HepG2 (cell line): ENCODE results near the gene NPHP1. TPM values are rescaled to one million over a fixed set of nuclear protein-coding genes. Genes with fewer than 3 reads are reported as not detected.

Experiments
- ARID5B ChIP-seq: IDR thresholded peaks from 2 replicates; pipeline ENCODE4 v1.4.0; 2020; ENCODE audit warnings: mild to moderate bottlenecking, missing genetic modification reagents
- ATF2 ChIP-seq: sonication (generic); formaldehyde crosslinking; IDR thresholded peaks from 2 replicates; pipeline ENCODE4 v1.4.0; 2020; ENCODE audit warnings: missing genetic modification reagents
- CEBPG ChIP-seq: IDR thresholded peaks from 2 replicates; pipeline ENCODE4 v1.6.1; 2016
- FOXC1 ChIP-seq: sonication (generic); formaldehyde crosslinking; IDR thresholded peaks from 2 replicates; pipeline ENCODE4 v1.8.0; 2022; ENCODE audit warnings: mild to moderate bottlenecking, missing genetic modification reagents, borderline replicate concordance
- KLF16 ChIP-seq, 2 experiments: sonication (generic) in 1 of 2; formaldehyde crosslinking in 1 of 2; IDR thresholded peaks; 2 replicates each; pipeline versions ENCODE4 v1.6.1 to v1.8.0; 2016 to 2023; ENCODE audit warnings: missing genetic modification reagents in 2 of 2, missing compliant biosample characterization in 1 of 2
- NFIC ChIP-seq: IDR thresholded peaks from 2 replicates; pipeline ENCODE4 v1.6.1; 2012; ENCODE audit warnings: mild to moderate bottlenecking, low read length, inconsistent platforms
- NR2F1 ChIP-seq, 2 experiments: fragments of 450-650 bp in 1 of 2; formaldehyde crosslinking in 1 of 2; IDR thresholded peaks; 2 replicates each; pipeline versions ENCODE4 v1.5.0 to v1.6.1; 2016 to 2020; ENCODE audit warnings: mild to moderate bottlenecking in 1 of 2, missing compliant biosample characterization in 1 of 2, missing genetic modification reagents in 1 of 2, moderate library complexity in 1 of 2
- PPARG ChIP-seq: conservative IDR thresholded peaks from 2 replicates; pipeline ENCODE4 v1.6.1; 2016; ENCODE audit warnings: missing biosample characterization, missing genetic modification reagents
- SMAD3 ChIP-seq: sonication (generic); formaldehyde crosslinking; IDR thresholded peaks from 2 replicates; pipeline ENCODE4 v1.4.0; 2020; ENCODE audit warnings: missing genetic modification reagents
- TFDP1 ChIP-seq: IDR thresholded peaks from 2 replicates; pipeline ENCODE4 v1.6.1; 2016; ENCODE audit warnings: missing compliant biosample characterization, missing genetic modification reagents, borderline replicate concordance
- TSC22D2 ChIP-seq: sonication (generic); formaldehyde crosslinking; IDR thresholded peaks from 2 replicates; pipeline ENCODE4 v1.5.1; 2020; ENCODE audit warnings: missing genetic modification reagents, mild to moderate bottlenecking, borderline replicate concordance
- YEATS2 ChIP-seq: sonication (generic); formaldehyde crosslinking; IDR thresholded peaks from 2 replicates; pipeline ENCODE4 v1.4.0; 2020; ENCODE audit warnings: missing genetic modification reagents, borderline replicate concordance
- ZNF430 ChIP-seq: sonication (generic); formaldehyde crosslinking; IDR thresholded peaks from 2 replicates; pipeline ENCODE4 v1.9.0; 2021; ENCODE audit warnings: mild to moderate bottlenecking, missing genetic modification reagents
- ZNF501 ChIP-seq: sonication (generic); formaldehyde crosslinking; IDR thresholded peaks from 2 replicates; pipeline ENCODE4 v1.5.1; 2020; ENCODE audit warnings: mild to moderate bottlenecking, moderate library complexity, missing genetic modification reagents
- ZNF7 ChIP-seq: IDR thresholded peaks from 2 replicates; pipeline ENCODE4 v1.6.1; 2016; ENCODE audit warnings: missing biosample characterization, missing genetic modification reagents
- ZNF839 ChIP-seq: sonication (generic); formaldehyde crosslinking; IDR thresholded peaks from 2 replicates; pipeline ENCODE4 v1.4.0; 2020; ENCODE audit warnings: missing genetic modification reagents, mild to moderate bottlenecking, borderline replicate concordance
- ZSCAN9 ChIP-seq: IDR thresholded peaks from 2 replicates; pipeline ENCODE4 v1.6.1; 2016; ENCODE audit warnings: borderline replicate concordance
- polyA plus RNA-seq, 8 experiments: library from polyadenylated mRNA; depleted of rRNA in 3 of 8; stranded (reverse) in 7 of 8; unstranded in 1 of 8; fragments of >200 nt; fragmentation: Illumina TruSeq in 4 of 8; extraction: Trizol in 4 of 8; gene quantifications; 2 replicates each; pipeline versions ENCODE4 v1.2.1 to v1.2.3, GENCODE V29; 2011 to 2016; ENCODE audit warnings: low read depth in 4 of 8, missing spikeins in 1 of 8, mixed read lengths in 1 of 8; ENCODE audit not compliant: insufficient read depth in 1 of 8
- total RNA-seq, 5 experiments: library from RNA; depleted of rRNA; stranded (reverse); fragments of >200 nt; fragmentation: Illumina TruSeq; extraction: Trizol; gene quantifications; 2 replicates each; pipeline ENCODE4 v1.2.3, GENCODE V29; 2016; ENCODE audit warnings: low read depth in 1 of 5
- TF ChIP-seq, protein P1 (sequence below): IDR thresholded peaks from 2 replicates; pipeline ENCODE4 v1.6.1; 2018; ENCODE audit warnings: missing genetic modification reagents
- TF ChIP-seq, protein P2 (sequence below): sonication (generic); formaldehyde crosslinking; IDR thresholded peaks from 2 replicates; pipeline ENCODE4 v1.8.1; 2023; ENCODE audit warnings: mild to moderate bottlenecking, missing genetic modification reagents
- TF ChIP-seq, protein P3 (sequence below): sonication (generic); formaldehyde crosslinking; IDR thresholded peaks from 2 replicates; pipeline ENCODE4 v1.8.1; 2023; ENCODE audit warnings: mild to moderate bottlenecking, missing genetic modification reagents, borderline replicate concordance

The NPHP1 gene
- total and polyA plus RNA-seq, 2 of the 13 experiments (the other 11 are each of a cell fraction or from before 2014, with no cell fraction given), result 2.7 to 4.8 TPM

- TF ChIP-seq NFIC (peak; percentile 45; the same call in 1 of the 2 replicates), TSC22D2 (CRISPR knock-in tag) (no peak), PPARG (CRISPR knock-in tag) (0 out of 2 replicates have a peak, but pooled peaks have one; percentile 66), ZNF501 (peak; percentile 92), ATF2 (CRISPR knock-in tag) (peak; percentile 76), ZSCAN9 (peak; percentile 83), YEATS2 (CRISPR knock-in tag) (peak; percentile 89), KLF16 (CRISPR knock-in tag; IDR thresholded peaks at IDR 0.05) (peak in 1 of 2 experiments; percentile 87; a peak in 2 of 4 replicates), ZNF839 (CRISPR knock-in tag) (no peak; the same call in 1 of the 2 replicates), ZNF430 (CRISPR knock-in tag) (peak; percentile 94), ARID5B (peak; percentile 75), SMAD3 (CRISPR knock-in tag) (no peak), CEBPG (CRISPR knock-in tag) (peak; percentile 19; the same call in 1 of the 2 replicates), ZNF7 (CRISPR knock-in tag) (no peak), FOXC1 (peak; percentile 95), NR2F1 (CRISPR knock-in tag; IDR thresholded peaks at IDR 0.05) (peak in 1 of 2 experiments; percentile 54; a peak in 3 of 4 replicates), TFDP1 (CRISPR knock-in tag) (peak; percentile 90)
- TF ChIP-seq, protein P1, sequence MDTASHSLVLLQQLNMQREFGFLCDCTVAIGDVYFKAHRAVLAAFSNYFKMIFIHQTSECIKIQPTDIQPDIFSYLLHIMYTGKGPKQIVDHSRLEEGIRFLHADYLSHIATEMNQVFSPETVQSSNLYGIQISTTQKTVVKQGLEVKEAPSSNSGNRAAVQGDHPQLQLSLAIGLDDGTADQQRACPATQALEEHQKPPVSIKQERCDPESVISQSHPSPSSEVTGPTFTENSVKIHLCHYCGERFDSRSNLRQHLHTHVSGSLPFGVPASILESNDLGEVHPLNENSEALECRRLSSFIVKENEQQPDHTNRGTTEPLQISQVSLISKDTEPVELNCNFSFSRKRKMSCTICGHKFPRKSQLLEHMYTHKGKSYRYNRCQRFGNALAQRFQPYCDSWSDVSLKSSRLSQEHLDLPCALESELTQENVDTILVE (CRISPR knock-in tag), result peak; percentile 77; the same call in 1 of the 2 replicates
- TF ChIP-seq, protein P2, sequence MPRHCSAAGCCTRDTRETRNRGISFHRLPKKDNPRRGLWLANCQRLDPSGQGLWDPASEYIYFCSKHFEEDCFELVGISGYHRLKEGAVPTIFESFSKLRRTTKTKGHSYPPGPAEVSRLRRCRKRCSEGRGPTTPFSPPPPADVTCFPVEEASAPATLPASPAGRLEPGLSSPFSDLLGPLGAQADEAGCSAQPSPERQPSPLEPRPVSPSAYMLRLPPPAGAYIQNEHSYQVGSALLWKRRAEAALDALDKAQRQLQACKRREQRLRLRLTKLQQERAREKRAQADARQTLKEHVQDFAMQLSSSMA, result peak; percentile 99
- TF ChIP-seq, protein P3, sequence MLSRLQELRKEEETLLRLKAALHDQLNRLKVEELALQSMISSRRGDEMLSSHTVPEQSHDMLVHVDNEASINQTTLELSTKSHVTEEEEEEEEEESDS, result peak; percentile 69; the same call in 1 of the 2 replicates
These were observed 7.4 kb upstream of the NPHP1 start, which contains the start of gene MTLN (continued) for GRCh38 chr2:110211938-110212858.
